Activated CD8-positive, alpha-beta memory T cell treated with anti-CD3 and anti-CD28 coated beads for 1 hour (primary cell): Measurements from ENCODE around the gene OSBP2.

Source experiments
- DNase-seq, 2 donors: peaks; one replicate each; pipeline ENCODE4 v3.0.0-alpha.2; 2020; ENCODE audit warnings: low read depth in 1 of 2; ENCODE audit errors: extremely low read depth in 1 of 2

OSBP2 gene

GRCh38 chr22:30878516-30879414, 184.1 kb downstream of the OSBP2 start:
- DNase-seq: no peak

- no peak for DNase-seq
These were observed 184.7 kb downstream of the OSBP2 start for GRCh38 chr22:30879415-30879797.

- no peak for DNase-seq
These were observed 185.5 kb downstream of the OSBP2 start for GRCh38 chr22:30880181-30880601.

DNA sequence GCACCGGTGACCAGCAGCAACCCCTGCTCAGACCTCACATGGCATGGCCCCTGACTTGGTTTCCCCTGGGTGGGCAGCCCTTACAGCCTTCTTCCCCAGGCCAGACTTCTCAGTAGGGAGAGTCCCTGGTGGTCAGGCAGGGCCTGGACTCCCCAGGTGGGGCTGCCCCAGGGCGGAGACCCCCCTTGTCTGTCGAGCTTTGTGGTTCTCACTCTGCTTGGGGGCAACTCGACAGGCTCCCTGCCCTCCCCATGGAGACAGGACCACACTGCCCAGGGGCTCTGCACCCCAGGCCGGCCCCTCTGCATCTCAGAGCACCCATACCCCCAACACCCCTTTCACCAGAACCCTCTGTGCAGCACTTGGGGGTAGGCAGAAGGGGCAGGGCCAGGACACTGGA, 186.2 kb downstream of the OSBP2 start:
- DNase-seq: no peak

GRCh38 chr22:30881361-30882183, 186.9 kb downstream of the OSBP2 start:
- no peak for DNase-seq

GRCh38 chr22:30882184-30882717, 187.6 kb downstream of the OSBP2 start:
- no peak for DNase-seq

GRCh38 chr22:30882974-30883533, 188.4 kb downstream of the OSBP2 start:
- no peak for DNase-seq

- DNase-seq: no peak
These were observed 189.0 kb downstream of the OSBP2 start for GRCh38 chr22:30883586-30884145.

GRCh38 chr22:30884211-30885000, 189.7 kb downstream of the OSBP2 start:
- no peak for DNase-seq

DNA sequence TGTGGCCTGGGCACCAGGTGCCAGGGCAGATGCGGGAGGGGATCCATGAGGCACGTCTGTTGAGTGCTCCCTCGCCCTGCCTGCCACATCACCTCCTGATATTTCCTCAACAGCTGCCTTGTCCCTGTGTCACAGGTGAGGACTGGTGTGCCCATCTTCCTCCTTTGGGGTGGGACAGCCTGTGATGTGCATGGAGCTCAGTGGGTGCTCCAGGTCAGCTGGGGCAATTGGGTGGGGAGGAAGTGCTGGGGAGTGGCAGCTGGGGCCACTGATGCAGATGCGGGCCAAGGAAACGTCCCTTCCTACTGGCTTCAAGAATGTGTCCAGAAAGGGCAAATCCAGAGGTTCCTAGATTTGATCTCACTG, 190.3 kb downstream of the OSBP2 start:
- no peak for DNase-seq

- DNase-seq: no peak
These were observed 190.9 kb downstream of the OSBP2 start for GRCh38 chr22:30885591-30885990.

DNA sequence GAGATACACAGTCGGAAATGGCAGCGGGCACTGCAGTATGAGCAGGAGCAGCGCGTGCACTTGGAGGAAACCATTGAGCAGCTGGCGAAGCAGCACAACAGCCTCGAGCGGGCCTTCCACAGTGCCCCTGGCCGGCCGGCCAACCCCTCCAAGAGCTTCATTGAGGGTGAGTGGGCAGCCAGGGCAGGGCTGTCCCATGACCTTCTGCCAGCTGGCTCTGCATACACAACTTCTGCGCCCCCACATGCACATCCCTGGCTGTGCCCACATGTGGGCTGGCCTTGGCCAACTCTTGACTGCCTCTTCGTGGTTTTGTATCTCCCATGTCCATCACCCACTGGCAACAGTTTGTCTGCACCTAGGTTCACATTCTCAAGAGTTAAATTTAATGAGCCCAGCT, 192.8 kb downstream of the OSBP2 start:
- no peak for DNase-seq

DNA sequence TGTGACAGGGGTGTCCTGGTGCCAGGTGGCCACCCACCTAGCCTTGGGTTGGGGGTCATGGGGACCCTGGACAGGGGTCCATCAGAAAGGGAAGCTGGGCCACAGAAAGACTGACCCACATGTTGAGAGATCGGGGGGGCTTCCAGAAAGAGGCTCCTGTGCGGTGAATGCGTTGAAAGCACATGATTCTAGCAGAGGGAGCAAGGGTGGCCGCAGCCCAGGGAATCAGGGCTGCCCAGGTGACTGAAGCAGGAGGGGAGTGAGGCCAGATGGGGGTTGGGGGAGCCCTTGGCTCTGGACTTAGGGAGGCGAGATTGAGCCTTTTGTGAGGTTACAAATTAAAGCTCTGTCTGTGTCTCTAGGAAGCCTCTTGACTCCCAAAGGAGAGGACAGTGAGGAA, 193.2 kb downstream of the OSBP2 start:
- no peak for DNase-seq

DNA sequence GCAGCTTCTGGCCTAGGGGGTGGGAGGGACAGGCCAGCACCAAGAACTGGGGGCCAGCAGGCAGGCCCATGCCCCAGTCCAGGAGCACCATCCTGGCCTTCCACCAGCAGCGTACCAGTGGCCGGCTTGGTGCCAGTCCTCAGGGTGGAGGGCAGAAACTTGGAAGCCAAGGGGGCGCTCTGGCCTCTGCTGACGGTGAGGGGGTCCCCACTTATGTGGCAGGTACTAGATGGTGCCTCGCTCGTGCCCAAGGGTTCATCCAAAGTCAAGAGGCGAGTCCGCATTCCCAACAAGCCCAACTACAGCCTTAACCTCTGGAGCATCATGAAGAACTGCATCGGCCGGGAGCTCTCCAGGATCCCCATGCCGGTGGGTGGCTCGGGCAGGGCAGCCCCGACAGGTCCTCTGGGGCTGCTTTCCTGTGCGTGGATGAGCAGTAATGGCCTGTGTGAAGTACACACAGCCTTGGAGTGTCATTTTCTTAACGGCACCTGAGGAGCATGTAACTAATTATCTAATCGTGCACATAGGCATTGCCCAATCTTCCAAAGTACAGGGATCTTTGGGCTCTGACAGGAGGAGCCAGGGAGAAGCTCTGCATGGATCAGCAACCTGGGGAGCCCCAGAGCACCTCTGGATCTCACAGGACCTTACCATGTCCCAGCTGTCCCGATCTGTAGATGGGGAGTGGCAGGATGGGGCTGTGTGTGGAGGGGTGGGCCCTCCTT, 194.8 kb downstream of the OSBP2 start:
- DNase-seq: no peak

DNA sequence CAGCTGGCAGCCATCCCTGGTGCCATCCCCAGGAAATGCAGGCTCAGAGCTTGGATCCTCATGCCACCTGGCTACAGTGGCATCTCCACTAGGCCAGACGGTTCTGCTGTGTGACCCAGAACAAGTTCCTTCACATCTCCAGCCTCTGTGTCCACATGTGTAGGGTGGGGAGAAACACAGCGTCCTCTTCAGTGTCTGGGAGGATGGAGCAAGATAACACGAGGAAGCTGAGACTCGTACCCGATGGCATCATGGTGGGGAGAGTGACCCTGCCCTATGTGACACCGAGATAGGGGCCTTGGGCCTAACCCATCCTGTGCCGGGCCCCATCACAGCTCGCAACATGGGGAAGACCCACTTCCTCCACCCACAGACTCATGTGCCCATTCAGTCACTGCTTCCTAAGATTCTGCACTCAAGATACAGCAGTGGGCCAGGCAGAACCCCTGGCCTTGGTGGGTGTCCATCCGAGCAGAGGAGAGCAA, 195.4 kb downstream of the OSBP2 start:
- no peak for DNase-seq

DNA sequence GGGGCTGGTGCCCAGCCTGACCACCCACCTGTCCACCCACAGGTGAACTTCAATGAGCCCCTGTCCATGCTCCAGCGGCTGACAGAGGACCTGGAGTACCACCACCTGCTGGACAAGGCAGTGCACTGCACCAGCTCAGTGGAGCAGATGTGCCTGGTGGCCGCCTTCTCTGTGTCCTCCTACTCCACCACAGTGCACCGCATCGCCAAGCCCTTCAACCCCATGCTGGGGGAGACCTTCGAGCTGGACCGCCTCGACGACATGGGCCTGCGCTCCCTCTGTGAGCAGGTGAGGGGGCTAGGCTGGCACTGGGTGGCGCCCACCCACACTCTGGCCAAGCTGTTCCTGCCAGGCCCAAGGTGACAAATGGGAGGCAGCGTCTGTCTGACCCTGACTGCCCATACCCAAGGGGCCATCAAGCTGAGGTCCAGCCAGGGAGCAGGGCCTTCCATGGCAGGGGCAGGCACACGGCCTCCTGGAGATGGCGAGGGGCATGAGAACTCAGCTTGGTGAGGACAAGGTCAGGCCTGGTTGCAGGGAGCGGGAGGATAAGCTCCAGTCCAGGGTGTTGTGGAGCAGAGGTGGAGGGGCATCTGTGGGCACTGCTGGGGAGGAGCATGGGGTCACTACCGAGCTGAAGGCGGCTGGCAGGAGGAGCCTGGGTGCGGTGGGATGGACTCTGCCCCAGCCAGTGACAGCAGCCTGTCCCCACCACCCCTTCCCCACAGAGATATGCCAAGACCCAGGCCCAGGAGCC, 196.2 kb downstream of the OSBP2 start:
- DNase-seq: peak in 1 of 2 donors; percentile 11

GRCh38 chr22:30891443-30891755, 196.7 kb downstream of the OSBP2 start:
- no peak for DNase-seq

- DNase-seq: no peak
These were observed 197.1 kb downstream of the OSBP2 start for GRCh38 chr22:30891781-30892180.

DNA sequence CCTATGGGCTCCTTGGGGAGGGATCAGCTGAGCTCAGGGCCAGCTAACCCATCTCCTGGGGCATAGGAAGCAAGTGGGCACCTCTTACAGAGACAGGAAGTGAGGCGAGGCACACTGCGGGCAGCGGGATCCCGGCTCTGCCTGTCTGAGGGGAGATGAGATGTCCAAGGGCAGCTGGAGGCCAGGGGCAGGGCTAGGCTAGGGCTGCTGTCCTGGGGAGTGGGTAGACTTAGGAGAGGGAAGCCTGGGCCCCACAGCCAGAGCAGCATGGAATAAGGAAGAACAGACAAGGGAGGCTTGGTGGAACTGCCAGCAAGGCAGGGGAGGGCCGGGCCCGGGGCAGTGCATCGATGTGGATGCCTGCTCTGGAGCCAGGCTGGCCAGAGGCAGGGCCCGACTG, 197.6 kb downstream of the OSBP2 start:
- DNase-seq: no peak
